NOMO-1 treated with DMSO at 0.1 percent for 48 hours (cell line): ENCODE results near the gene TTLL13.
A peak's percentile ranks its signal among the peaks of the same experiment; 100 is the strongest.
"Not testable (repeated sequence)": the region's sequence is repeated elsewhere in the genome, so short reads cannot be mapped to it uniquely, and the experiment has no call there.

ENCODE experiments used
- DNase-seq: peaks from one replicate; lab custom pipeline; 2025; ENCODE audit not compliant: unreplicated experiment; lab: John Stamatoyannopoulos, UW

Gene TTLL13

GRCh38 chr15:90280743-90281142 is 31.4 kb downstream of the TTLL13 start:
- DNase-seq, result not testable (repeated sequence)

DNA sequence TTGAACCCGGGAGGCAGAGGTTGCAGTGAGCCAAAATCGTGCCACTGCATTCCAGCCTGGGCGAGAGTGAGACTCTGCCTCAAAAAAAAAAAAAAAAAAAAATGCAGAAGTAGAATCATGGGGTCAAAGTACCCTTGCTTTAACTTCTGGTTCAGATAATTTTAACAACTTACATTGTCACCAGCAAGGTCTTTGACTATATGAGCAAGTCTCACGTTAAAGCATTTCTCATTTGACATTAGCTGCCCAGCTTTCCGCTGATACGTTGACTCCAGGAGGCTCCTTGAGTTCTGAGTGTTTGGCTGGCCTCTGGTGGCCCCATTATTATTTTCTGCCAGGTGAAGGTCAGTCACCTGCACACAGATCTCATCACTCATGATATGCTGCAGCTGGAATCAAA is 32.3 kb downstream of the TTLL13 start:
- DNase-seq, result peak; percentile 67

DNA sequence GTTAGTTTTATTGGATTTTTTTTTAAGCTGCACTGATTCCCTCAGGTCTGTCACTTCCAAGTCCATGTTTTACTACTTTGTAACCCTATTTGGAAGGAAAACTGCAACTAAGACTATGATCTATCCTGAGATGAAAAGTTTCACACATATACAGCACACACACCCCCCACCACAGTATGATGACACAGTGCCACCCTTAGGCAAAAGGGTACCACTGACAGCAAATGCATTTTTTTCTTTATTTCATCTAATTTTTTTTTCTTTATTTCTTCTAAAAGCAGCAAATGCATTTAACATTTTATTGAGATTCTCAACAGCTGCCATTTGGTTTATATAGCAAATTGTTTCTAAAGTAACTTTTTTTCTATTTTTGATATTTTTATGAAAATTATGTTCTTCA is 37.3 kb downstream of the TTLL13 start:
- peak; percentile 39 for DNase-seq

GRCh38 chr15:90287101-90287500 is 37.7 kb downstream of the TTLL13 start:
- DNase-seq, result no peak

DNA sequence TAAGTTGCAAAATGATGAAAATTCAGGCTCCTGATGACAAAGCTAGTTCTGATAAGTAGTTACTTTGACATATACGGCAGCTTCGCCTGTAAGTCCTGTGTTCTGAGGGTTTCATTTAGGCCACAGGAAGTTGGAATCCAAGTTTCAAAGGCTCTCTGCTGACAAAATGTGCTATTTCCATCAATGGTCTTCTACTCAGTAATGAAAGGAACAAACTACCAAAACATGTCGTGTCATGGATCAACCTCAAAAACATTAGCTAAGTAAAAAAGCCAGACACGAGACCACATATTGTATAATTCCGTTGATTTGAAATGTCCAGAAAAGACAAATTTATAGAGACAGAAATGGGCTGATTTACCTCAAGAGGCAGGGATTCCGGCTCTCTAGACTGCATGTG is 38.6 kb downstream of the TTLL13 start:
- no peak for DNase-seq

DNA sequence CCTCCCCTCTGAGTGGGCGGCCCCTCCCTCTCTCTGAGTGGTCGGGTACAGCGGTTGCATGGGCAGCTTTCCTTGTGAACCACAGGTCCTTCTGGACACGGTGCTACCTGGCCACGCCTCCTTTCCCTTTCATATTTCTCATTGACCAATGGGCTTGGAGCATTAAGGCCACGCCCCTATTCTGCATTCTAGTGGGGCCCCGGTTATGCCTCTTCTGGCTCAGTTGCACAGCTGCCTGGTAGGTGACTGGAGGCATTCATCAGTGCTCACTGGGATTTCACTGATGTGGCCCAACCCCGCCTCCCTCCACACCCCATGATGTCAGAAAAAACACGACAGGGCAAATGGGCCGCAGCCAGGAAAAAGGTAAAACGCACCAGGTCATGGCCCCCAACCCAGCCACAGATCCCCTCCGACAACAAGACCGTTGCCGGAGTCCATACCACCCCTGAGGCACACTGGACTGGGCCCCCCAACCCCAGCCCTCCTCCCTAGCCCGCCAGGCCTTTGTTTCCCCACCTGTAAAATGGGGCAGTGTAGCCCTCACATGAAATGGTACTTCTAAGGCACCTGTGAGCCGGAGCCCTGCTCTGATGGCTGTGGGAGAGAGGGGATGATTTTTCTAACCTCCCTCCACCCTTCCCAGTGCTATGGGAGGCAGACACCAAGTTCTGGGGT is 42.5 kb downstream of the TTLL13 start:
- DNase-seq, result no peak

GRCh38 chr15:90293040-90293810 is 43.9 kb downstream of the TTLL13 start:
- peak; percentile 25 for DNase-seq

- DNase-seq, result no peak
Observed at GRCh38 chr15:90294159-90294558, 44.8 kb downstream of the TTLL13 start.

GRCh38 chr15:90294601-90295269 is 45.4 kb downstream of the TTLL13 start:
- no peak for DNase-seq

- DNase-seq, result no peak
Observed at GRCh38 chr15:90295270-90295648, 45.9 kb downstream of the TTLL13 start.

DNA sequence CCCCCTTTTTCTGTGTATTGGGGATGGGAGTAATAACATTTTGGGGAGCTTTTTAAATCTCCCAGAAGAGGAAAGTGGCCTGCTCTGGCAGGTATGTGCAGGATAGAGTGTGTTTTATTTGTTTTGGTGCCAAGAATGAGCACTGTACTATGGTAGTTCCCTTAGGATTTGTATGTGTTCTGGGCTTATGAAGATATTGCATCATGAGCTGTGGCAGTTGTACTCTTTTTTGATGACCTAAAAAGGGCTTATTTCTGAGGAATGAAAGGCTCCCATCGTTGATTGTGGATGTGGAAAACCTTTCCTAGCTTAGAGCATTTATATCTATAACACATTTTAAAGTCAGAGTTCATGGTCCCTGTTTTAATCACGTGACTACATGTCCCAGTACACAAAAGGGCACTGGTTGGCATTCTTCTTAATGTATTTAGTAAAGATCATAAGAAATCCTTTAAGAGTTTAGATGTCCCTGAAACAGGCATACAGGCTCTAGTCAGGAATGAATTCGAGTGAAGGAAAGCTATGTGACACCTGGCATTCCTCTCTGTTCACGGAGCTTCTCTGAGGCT is 47.0 kb downstream of the TTLL13 start:
- not testable (repeated sequence) for DNase-seq

- DNase-seq, result peak; percentile 34
Observed at GRCh38 chr15:90297021-90297420, 47.7 kb downstream of the TTLL13 start.

- DNase-seq, result no peak
Observed at GRCh38 chr15:90300541-90300940, 51.2 kb downstream of the TTLL13 start.

DNA sequence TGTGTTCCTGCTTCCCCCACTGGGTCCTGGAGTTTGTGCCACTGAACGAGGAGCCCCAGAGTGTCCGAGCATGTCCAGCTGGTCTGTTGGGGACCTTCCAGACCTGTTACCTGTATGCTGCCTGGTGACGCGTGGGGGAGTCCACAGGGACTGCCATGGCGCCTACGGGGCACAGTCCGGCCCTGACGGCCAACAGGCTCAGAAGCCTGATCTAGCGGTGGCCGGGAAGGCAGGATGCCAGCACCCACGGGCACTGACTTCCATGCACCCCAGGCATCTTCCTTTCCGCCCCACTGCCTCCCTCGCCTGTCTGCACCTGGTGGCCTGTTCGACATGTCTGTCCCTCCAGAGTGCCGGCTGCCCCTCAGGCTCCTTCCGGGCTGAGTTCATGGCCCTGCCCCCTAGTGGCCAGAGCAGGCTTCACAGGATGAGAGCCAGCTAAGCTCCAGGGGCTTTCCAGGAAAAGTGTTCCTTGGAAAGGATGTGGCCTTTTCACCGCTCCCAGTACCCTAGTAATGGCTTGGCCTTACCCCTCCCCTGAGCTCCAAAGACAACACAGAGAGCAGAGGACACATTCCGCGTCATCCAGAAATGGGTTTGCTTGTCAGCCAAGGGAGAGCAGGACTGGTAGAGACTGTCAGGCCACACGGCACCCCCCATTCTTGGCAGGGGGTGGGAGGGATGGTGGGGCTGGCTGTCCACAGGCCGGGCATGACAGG is 51.8 kb downstream of the TTLL13 start:
- DNase-seq, result no peak

DNA sequence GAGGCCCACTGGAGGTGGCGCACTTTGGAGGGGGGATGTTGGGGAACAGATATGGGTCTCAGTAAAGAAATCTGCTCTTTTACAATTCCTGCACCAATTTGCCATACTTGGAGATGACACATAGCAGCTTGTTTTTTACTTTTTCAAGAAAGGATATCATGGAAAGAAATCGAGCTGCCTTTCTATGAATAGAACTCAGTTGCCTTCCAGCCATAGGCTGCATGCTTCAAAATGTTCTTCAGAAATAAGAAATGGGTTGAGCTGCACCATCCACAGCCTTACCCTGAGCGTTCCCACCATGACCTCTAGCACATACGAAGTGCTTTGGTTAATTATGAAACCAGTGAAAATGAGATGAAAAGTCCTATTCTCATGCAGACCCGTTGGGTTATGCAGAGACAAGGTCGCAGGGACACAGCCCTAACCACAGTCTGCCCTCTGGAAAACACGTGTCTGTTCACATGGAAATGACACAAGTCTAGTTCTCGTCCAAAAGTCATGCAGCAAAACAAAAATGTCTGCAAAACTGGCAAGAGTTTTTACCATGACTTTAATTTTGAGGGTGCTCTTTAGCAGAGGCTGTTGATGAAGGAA is 52.4 kb downstream of the TTLL13 start:
- no peak for DNase-seq

DNA sequence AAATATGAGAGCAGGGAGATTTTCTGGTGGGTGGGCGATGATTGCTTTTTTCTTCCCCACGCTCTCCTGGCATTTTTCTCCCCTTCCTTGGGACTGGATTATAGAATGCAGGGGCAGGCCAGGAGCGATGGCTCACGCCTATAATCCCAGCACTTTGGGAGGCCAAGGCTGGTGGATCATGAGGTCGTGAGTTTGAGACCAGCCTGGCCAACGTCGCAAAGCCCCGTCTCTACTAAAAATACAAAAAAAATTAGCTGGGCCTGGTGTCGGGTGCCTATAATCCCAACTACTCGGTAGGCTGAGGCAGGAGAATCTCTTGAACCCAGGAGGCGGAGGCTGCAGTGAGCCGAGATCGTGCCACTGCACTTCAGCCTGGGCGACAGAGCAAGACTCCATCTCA is 56.0 kb downstream of the TTLL13 start:
- DNase-seq, result not testable (repeated sequence)

DNA sequence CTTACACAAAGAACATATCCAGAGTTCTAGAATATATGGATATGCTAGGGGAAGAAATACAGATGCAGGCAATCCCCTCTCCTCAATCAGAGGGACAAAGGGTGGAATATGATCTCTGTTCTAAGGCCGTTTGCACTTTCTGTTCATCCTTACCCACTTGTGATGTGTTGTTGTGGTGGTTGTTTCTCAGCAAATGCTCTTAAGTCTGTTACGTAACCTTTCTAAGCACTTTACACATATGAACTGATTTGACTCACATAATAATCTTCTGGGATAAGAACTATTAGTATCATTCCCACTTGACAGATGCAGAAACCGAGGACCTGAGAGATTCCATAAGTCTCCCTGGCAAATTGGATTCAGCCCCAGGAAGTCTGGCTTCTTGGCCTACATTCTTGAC is 56.6 kb downstream of the TTLL13 start:
- peak; percentile 31 for DNase-seq

- peak; percentile 47 for DNase-seq
Observed at GRCh38 chr15:90306560-90306959, 57.2 kb downstream of the TTLL13 start.

DNA sequence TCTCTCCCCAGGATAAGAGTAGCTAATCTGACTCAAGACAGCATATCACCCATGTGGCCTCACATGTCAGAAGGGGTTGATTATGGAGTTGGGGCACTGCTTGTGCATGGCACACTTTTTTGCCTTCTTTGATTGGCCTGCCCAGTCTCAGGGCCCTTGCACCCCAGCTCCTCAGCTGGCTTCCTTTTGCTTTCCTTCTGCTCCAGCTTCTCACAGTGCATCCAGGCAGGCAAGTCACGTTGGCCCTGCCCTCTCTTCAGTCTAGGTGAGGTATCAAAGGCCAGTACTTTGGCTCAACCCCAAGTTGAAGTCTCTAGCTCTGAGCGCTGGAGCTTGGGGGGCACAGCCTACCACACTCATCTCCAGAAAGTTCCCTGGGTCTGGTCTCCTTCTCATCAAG is 58.3 kb downstream of the TTLL13 start:
- DNase-seq, result no peak

- DNase-seq, result no peak
Observed at GRCh38 chr15:90309020-90309419, 59.7 kb downstream of the TTLL13 start.
